Activated T-cell treated with anti-CD3 and anti-CD28 coated beads for 48 hours (primary cell): ENCODE data around the gene HOXD8.

Experiments used
- DNase-seq: peaks from one replicate; pipeline ENCODE4 v3.0.0-alpha.2; 2020; ENCODE audit warnings: low read depth

Gene HOXD8

DNA sequence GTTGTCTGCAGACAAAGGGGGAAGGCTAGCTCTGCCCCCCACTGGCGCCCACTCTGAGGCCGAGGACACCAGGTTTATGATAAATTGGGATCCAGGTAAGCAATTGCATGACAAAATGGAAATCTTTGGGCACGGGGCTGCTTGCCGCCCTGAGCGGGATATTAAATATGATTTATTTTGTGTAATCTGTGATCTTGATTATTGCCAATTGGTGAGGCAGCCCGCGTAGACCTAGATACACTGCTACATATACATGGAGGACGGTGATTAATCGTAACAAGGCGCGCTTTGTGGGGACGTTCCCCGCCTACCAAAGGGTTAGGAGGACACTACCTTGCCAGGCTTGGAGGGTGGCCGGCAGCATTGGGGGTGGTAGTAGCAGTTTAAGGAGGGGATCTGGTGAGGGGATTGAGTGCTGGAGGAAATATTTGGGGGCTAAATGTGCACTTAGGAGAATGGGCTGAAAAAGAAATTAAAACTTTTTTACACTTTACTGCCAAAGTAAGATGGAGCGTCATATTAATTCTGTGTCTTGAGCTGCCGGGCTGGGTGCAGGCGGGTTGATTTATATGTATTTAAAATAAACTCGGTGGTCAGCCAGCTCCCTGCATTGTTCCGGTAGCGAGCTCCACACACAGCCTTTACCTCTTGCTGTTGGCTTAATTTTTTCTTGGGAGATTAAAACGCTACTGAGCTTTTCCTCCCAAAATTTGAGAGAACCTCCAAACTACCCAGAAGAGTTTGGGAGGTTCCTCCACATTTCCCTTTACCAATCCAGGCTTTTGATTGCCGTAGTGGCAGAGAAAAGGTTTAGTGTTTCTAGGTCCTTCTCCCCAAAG lies 31.7 kb downstream of the HOXD8 start:
- no peak for DNase-seq

DNA sequence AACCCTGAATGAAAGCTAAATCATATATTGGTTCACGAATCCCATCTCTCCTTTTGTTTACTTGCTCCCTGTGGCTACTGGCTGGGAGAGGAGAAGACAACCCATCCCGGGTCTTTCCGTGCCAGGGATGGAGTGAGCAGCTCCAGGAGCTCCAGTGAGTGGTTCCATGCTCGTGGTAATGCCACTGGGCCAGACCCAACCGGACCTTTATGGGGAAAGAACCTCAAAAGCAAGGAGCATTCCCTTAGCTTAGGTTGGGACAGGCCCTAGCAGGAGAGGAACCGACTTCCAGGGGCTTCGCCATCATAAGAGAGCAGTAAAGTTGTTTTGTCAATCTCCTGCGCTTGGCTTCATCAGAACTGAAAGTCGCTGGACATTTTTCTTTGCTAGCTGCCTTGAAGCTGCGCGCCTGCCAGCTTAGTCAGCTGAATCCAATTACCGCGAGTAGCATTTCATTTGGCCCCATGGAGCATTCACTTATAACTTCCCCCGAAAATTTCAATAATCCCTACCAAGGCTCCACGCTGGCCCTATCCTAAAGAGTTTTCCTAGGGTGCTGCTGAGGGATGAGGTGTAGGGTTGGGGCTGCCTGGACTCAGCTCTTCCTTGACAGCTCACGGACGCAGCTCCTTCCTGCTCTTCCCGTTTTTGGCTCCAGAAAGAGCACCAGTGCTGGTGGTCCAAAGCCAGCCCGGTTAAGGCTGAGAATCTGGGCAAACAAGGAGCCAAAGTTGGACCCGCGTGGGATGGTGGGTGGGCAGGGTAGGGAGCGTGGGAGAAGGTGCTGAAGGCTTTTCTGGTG lies 32.5 kb downstream of the HOXD8 start:
- no peak for DNase-seq

DNA sequence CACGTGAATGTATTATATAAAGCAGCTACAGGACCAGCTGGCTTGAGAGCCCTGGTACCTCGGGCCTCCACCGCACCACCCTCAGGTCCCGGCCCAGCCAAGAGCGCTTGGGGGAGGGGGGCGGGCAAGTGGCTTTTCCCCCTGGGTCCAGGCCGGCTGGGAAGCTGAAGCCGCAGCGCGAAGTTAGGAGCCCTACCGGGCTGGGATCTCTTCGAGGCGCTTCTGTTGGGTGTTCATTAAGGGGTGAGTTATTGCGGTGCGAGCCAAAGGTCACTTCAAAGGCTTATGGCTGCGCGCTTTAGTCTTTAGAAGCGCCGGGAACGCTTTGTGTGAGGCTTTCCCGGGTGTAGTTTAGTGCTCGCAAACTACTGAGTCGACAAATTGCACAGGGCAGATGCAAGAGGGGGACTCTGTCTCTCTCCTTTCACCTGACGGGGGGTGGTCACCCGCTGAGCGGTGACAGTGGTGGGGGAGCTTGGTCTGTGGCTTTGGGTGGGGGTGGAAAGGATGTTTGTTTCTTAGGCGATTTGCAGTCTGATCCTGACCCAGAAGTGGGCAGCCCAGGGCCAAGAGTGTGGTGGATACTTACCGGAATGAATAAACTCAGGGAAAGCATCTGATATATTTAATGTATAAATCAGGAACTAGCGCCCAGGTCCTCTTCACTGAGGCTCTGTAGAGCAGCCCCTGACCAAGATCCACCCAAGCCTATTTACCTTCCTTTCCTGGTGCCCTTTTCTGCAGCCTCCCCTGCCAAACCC lies 33.6 kb downstream of the HOXD8 start:
- no peak for DNase-seq

DNA sequence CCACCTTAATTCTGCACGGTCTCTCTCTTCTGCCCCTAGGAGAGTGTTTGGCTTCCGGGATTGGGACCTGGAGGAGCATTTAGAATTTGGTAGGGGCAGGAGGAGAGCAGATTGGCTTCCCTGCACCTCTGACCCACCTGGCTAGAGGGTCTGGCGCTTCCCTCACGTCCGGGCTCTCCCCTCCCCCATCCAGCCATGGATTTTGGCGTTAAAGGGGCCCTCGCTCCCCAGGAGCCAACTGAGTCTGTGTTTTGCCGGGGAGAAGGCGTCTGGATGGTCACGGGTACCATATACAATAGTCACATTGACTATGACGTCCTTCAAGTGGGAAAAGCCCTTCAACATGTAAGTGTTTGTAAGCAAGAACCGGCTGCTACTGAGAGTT lies 34.2 kb downstream of the HOXD8 start:
- DNase-seq, result no peak

DNA sequence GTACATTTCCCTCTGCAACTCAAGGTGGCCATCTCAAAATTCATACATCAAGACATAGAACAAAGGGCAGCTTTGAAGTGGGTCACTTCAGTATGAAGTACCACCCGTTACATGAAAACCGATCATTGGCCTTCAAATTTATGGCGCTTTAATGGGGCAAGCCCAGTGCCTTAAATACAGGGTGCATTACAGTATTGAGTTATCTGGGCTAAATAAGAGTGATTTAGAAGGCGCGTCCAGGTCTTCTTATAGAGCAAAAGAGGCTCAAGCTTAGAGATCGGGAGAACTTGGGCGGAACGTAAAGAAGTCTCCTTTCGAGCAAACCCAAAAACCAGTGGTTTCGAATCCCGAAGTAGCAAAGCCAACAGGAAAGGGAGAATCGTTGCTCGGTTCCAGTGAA lies 34.7 kb downstream of the HOXD8 start:
- no peak for DNase-seq

DNA sequence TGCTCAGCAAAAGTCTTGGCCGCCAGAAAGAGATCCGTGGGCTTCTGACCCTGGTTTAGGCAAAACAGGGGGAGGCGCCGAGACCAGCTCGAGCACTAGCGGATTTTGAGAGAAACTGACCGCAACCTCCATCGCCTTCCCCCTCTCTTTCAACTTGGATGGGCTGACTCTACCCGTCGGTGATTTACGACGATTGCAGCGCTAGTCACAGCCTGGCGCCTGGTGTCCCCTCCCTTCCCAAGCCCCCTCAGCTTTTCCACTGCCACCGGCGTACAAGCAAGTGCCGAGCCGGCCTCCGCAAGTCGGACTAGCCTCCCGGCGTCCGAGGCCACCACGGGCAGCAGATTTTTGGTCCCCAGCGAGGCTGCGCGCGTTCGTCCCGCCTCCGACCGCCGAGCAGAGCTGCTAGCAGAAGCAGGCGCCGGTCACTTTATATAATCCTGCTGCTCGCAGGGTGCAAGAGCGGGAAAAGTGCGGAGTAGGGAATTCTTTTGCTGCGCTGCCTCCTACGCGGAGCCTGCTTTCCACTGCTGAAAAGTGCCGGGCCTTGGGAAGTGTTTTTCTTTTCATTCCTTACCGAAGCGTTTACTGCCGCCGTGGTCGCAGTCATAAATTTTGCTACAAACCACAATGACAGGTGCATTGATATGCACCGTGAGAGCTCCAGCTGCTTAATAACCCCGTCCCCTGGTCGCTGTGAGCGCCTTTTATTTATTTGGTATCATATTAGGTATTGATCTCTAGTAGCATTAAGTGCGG lies 35.3 kb downstream of the HOXD8 start:
- no peak for DNase-seq

DNA sequence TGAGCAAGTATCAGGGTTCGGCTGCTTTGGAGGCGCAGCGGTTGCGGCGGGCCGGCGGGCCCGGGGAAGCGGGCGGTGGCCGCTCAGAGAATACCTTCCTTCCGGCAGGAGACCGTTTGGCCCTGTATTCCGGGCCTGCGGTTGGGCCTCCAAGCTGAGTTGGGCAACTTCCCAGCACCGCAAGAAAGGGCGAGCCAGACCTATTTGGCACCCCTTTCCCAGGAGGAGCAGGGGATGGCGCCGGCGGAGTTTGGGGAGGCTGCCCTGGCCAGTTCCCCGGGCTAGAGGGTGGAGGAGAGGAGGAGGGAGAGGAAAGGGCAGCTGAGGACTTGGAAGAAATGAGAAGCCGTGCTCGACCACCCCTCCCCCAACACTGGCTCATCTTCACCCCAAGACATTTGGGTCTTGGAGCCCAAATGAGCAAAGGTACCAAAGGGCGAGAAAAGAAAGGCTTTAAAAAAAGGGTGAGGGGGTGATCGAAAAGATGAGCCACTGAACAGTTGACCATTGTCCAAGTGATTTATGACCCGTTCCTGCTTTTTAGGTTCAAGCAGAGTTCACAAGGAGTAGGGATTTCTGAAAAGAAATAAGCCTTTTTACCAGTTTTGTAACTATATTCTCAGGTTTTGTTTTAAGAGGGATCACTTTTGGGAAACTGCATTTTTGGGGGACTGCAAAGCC lies 36.0 kb downstream of the HOXD8 start:
- no peak for DNase-seq

DNA sequence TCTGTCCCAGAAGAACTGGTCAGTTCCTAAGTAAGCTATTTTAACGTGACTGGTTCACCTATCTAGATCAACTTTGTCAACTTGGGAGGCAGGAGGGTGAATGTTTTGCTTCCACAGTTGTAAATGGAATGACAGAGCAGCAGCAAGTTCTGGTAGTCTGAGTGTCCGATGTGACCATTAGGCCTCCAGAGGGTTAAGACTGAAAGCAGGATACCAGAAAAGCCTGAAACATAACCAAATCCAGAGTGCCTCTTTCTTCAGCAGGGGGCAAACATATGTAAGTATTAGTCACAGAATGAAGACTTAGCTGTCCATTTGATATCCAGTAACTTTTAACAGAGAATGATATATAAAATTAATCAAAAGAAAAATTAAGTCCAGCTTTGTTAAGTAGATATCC lies 36.8 kb downstream of the HOXD8 start:
- DNase-seq, result no peak

DNA sequence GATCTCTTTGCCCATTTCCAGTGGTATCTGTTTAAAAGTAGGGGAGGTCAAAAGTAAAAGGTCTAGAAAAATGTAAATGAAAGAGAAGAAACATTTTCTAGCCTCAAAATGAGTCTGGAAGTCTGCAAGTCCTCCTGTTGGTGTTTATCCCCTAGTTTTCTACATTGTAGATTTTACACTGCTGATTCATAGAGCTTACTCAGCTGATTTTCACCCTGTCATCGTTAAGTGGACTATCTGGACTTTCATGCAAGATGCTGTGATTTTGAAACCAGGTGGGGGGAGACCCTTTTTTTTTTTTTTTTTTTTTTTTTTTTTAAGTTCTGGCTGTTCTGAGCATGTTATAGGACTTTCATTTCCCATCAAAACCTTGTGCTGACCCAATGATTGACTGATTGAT lies 37.9 kb downstream of the HOXD8 start:
- no peak for DNase-seq

DNA sequence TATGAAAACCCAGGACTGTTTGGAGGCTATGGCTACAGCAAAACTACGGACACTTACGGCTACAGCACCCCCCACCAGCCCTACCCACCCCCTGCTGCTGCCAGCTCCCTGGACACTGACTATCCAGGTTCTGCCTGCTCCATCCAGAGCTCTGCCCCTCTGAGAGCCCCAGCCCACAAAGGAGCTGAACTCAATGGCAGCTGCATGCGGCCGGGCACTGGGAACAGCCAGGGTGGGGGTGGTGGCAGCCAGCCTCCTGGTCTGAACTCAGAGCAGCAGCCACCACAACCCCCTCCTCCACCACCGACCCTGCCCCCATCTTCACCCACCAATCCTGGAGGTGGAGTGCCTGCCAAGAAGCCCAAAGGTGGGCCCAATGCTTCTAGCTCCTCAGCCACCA lies 39.7 kb downstream of the HOXD8 start:
- DNase-seq, result no peak

DNA sequence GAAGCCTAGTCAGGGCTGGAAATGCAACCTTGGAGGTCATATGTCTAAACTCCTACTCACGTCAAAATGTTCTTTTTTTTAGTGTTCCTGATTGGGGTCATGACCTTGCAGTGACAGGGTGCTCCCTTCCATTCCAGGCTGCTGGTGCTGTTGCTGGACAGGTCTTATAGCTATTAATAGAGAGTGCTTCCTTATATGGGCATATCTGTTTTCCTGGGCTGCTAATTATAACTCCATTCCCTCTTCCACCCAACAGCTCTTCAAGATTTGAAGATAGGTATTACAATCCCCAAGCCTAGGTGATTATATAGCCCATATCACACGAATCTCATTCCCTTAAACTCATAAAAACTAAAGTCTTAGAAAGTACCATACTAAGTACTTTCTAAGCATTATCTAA lies 40.2 kb downstream of the HOXD8 start:
- DNase-seq, result no peak

DNA sequence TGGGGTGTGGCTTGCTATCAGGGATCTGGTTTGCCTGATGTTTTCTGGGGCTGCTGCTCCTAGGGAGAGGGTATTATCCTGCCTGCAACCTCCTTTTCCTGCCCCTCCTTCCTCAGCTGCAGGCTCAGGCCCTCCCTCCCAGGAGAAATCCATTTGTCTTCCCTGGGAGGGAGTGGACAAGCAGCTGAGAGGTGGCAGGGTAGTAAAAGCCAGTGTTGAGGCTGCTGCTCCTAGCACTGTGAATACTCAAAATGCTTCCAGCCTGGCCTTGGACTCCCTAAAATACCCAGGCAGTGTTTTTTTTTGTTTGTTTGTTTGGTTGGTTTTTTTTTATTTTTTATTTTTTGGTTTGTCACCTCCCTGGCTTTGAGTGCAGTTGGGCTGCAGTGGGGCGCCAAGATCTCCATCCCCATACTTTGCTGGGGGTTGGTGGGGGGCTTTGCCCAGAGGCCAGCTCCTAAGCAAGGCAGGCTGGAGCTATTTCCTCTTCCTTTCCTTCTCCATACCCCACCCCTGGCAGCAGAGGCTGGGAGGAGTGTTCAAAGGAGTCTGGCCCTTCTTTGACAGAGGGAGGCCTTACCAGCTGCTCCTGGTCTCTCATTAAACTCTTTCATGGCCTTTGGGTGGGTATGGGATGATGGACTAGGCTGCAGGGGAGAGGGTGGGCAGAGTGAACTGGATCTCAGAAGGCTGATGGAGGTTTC lies 41.2 kb downstream of the HOXD8 start:
- DNase-seq, result no peak

DNA sequence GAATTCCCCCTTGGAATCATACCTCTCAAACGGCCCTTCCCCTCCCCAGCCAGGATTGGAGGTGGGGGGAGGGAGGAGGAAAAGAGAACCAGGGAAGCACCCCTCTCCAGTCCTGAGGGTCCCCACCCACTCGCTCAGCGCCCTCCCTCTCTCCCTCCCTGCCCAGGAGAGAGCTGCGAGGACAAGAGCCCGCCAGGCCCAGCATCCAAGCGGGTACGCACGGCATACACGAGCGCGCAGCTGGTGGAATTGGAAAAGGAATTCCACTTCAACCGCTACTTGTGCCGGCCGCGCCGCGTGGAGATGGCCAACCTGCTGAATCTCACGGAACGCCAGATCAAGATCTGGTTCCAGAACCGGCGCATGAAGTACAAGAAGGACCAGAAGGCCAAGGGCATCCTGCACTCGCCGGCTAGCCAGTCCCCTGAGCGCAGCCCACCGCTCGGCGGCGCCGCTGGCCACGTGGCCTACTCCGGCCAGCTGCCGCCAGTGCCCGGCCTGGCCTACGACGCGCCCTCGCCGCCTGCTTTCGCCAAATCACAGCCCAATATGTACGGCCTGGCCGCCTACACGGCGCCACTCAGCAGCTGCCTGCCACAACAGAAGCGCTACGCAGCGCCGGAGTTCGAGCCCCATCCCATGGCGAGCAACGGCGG lies 42.0 kb downstream of the HOXD8 start:
- DNase-seq, result no peak

DNA sequence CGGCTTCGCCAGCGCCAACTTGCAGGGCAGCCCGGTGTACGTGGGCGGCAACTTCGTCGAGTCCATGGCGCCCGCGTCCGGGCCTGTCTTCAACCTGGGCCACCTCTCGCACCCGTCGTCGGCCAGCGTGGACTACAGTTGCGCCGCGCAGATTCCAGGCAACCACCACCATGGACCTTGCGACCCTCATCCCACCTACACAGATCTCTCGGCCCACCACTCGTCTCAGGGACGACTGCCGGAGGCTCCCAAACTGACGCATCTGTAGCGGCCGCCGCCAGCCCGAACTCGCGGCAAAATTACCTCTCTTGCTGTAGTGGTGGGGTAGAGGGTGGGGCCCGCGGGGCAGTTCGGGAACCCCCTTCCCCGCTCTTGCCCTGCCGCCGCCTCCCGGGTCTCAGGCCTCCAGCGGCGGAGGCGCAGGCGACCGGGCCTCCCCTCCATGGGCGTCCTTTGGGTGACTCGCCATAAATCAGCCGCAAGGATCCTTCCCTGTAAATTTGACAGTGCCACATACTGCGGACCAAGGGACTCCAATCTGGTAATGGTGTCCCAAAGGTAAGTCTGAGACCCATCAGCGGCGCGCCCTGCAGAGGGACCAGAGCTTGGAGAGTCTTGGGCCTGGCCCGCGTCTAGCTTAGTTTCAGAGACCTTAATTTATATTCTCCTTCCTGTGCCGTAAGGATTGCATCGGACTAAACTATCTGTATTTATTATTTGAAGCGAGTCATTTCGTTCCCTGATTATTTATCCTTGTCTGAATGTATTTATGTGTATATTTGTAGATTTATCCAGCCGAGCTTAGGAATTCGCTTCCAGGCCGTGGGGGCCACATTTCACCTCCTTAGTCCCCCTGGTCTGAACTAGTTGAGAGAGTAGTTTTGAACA lies 42.7 kb downstream of the HOXD8 start:
- no peak for DNase-seq

DNA sequence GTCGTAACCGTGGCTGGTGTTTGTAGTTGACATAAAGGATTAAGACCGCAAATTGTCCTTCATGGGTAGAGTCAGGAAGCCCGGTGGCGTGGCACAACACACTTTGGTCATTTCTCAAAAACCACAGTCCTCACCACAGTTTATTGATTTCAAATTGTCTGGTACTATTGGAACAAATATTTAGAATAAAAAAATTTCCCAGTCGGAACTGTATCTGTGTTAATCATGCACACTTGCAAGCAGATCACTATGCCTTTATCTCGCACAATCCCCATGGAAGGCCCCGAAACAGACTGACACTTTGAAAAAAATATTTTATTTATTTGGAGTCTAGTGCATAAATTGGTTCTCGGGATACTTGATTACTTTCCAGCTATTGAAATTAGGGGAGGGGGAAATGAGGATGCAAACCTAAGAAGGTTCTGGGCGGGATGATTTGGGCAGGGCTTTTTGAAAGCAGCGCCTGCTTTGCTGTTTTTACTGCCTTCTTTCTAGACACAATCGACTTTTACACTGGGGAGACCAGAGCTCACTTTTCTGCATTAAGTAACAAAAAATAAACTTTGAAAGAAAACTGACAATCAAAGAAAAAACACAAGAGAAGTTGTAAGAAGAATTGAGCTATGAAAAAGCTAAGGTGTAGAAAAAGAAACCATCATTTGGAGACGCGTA lies 43.5 kb downstream of the HOXD8 start:
- no peak for DNase-seq

DNA sequence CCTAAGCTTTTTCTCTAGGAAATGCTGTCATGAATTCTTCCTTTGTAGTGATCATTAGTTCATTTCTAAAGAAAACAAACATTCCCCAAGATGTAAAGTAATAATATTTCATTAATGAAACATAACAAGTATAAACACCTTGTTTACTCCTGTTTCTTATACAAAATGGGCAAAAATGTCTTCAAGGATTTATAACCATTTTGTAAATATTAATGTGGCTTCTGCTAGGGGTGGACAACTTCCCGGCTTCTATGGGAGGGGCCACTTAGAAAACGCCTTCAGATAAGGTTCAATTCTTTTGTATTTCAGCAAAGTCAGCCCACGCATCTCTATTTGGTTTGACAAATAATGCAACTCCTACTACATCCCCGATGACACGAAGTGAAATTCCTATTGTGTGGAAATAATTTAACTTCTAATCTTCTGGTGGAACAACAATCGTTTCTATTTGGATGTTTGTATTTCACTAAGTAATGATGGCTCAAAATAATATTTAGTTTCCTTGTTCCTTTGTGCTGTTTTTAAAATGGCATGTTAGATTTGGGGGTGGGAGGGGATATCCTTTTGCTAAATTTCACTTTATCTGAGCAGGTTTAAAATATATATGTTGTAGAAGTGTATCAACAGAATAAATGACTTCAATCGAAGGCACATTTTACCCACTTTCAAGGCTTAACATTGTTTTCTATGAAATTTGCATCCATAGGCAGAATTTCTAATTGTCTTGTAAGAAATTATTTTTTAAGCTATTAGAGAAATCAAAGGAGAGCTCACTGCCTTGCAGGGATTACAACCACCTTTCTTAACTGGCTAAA lies 44.3 kb downstream of the HOXD8 start:
- no peak for DNase-seq

DNA sequence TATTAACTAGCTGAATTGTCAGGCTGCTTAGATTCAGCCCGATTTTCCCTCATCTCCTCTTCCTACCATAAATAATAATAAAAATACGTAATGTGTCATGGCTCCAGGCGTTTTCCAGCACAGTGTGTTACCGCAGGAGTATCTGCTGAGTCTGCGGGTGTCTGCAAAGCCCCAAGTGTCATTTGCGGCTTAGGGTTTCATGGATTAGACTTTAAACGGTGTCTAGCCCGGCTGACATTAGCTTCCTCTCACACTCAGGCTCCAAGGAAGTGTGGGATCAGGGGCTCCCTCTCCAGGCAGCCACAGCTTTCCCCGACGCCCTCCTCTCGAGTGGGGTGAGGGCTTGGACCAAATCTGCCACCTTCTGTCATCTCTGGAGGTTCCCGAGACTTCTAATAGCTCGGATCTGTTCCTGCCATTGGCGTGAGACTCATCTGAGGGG lies 44.9 kb downstream of the HOXD8 start:
- no peak for DNase-seq
